HG02571 (cell line): ENCODE measurements around the gene STIMATE.
A peak's percentile ranks its signal among the peaks of the same experiment; 100 is the strongest.

Experiments used
- ATAC-seq: cut with Tn5 transposase; IDR thresholded peaks from one replicate; pipeline ENCODE4 v1.9.1; 2021; ENCODE audit warnings: mild to moderate bottlenecking, moderate library complexity; ENCODE audit not compliant: unreplicated experiment

The STIMATE gene

GRCh38 chr3:52897130-52898122, at the start of gene STIMATE:
TSS of gene STIMATE (minus strand) at chr3:52897548. CDS start at chr3:52897450, 98 bp downstream.
- ATAC-seq: peak; percentile 96

- ATAC-seq: no peak
Measured at GRCh38 chr3:52939600-52939999, 42.3 kb upstream of the STIMATE start.

GRCh38 chr3:52934630-52935530, 37.5 kb upstream of the STIMATE start:
- no peak for ATAC-seq

DNA sequence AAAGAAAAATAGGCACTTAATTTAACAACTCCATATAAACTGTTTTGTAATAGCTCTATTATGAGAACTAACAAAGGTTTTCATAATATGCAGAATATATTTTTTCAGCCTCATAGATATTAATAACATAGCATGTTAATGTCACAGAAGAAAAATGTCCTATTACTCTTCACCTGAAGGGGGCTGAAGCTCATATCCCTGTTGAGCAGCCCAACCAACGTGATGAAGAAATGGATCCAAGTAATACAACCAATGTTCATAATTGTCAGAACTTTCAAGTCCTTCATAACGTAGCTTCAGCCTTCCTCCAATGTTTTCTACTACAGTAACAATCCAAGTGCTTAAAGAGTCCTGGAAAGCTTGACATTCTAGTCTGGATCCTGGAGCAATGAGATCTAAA, 34.5 kb upstream of the STIMATE start:
- ATAC-seq: no peak

DNA sequence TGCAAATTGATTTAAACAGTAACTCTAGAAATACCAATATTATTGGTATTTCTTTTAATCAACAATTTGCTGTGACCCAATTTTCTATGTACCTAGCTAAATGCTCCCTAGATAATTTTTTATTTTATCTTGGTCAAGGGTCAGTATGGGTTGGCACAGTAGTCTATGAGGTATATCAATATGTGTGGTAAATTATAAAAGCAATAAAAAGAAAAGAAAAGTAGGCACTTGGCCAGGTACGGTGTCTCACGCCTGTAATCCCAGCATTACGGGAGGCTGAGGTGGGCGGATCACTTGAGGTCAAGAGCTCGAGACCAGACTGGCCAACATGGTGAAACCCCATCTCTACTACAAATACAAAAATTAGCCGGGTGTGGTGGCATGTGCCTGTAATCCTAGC, 34.0 kb upstream of the STIMATE start:
- ATAC-seq: no peak

DNA sequence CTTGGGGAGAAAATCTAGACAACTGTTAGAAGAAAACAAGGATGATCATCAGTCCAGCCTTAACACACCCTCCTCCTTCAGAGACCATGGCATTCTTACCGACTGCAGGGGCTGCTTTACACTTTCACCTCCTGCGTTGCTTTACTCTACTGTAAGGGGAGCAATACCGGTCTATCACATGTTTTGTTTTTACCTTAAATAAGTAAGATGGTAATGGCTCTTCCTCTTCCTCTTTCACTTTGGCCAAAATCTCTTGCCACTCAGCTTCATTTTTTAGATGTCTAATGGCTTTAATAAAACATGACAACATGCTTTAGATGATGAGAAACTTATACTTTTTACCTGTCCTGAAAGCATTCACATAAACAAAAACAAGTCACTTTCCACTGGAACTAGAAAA, 33.4 kb upstream of the STIMATE start:
- ATAC-seq: no peak

DNA sequence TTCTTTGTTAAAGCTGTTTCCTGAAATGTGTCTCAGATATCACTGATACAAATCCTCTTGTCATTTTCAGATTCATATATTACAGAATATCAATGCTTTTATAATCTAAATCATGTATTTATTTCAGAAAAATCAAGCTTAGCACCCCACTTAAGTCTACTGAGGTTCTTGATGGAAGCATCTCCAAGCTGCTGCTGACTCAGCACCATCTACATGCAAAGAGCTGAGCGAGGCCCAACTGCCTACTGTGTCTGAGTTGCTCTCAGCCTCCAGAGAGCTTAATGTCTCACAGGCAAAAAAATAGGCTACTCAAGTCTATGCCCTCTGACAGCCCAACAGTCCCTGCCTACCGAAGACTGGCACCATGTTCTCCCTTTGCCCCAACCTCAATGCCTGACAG, 29.2 kb upstream of the STIMATE start:
- ATAC-seq: no peak

GRCh38 chr3:52925405-52926313, 28.3 kb upstream of the STIMATE start:
- ATAC-seq: no peak

DNA sequence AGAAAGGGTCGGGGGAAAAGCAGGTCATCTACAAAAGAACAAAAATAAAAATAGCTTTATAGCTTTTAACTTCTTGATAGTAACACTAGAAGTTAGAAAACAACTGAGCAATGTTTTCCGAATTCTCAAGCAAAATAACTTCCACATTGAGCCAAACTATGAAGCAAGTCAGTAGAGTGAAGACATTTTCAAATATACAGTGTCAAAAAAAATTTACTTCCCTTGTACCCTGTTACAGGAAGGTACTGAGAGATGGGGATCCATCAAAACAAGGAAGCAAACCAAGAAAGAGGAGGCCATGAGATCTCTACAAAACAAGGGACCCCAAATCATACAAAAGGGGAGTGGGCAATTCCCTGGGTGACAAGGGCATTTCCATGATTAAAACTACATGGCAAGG, 26.6 kb upstream of the STIMATE start:
- ATAC-seq: no peak

DNA sequence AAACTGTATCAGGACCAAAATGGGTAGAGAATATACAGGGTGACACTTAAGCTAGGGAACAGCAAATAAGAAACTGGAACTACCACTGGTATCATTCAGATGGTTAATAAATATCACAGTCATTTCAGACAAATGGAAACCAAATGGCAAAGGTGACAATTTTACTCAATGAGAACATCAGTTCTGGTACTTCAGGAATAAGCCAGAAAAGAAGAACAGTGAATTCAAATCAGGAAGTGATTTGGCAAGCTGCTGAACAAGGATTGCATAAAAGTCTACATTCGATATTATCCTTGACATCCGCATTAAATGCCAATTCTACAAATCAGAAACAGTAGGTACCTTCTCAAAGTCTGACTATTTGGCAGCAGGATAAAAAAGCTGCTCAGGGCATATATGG, 23.5 kb upstream of the STIMATE start:
- no peak for ATAC-seq

DNA sequence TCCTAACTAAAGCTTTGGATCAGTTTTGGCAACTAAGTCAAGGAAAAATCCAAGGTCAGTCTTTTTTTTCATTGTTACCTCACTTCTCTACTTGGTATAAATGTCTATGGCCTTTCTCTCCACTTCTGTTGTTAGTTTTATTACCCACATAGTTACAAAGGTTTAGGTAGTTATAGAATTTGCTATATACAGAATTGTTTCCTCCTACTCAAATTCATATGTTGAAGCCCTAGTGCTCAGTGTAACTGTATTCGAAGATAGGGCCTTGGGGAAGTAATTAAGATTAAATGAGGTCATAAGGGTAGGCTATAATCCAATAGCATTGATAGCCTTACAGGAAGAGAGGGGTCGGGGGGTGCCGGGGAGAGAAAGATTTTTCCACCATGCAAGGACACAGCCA, 19.7 kb upstream of the STIMATE start:
- no peak for ATAC-seq

GRCh38 chr3:52915294-52915693, 17.9 kb upstream of the STIMATE start:
- no peak for ATAC-seq

DNA sequence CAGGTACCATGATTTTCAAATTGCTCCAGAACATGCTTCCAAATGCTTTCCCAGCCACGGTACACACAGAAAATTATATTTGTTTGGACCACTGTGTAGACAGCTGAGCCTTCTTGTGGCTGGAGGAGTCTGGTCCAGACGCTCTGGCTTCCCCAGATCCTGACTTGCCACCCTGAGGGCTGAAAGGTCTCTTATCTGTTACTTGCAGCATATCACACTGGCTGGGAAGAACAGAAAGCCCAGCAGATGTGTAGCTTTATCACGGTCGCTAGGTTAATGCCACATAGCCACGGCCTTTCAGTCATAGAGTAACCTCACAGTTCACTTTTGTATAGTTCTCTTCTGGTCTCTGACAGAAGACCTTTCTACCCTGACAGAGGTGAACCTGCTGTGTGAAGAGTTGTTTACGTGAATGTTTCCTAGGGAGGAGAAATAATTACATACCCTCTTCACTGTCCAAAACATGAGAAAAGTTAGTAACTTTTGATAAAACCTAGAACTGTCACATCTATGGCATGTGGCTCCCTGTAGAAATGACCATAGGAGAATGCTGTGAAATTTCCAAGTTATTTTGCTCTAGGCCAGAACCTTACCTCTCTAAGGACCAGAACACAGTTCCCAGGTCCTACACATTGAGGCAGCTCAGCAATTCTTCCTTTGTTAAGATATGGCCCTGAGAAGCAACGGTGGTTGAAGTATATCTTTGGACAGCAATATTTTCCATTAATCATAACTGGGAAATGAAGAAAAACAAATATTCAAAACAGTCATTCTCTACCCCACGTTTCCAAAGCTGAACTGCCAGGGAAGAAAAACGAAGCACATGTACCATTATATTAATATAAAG, 15.8 kb upstream of the STIMATE start:
- ATAC-seq: no peak

DNA sequence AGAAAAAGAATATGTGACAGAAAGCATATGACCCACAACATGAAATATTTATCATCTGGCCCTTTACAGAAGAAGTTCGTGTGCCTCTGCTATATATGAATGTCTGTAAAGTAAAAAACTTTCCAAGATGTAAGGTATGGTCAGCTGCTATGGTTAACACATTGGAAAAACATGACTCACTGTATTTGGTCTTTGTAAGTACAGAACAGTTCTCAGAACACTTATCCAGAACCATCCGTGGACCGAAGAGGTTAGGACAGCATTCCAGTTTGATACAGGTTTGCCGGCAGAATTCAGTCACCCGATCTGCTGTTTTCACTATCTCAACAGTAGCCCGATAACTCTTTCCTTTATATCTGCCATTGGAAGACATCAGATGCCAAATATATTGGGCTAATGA, 13.5 kb upstream of the STIMATE start:
- no peak for ATAC-seq

DNA sequence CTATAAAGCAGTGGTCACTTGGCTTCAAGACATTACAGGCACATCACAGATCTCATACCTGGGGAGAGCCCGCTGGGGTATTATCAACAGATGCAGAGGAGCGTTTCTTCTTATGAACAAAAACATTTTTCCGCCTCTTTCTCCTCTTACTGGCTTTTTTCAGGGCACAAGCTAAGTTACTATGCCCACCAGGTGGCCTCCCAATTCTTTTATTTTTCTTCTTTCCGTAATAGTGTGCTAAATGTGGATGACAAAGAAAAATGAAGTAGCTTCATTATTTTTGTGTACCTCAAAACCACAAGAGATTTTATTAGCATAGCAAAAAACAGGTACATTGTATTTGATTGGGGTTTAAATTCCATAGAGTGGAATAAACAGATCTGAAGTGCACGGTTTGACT, 10.1 kb upstream of the STIMATE start:
- no peak for ATAC-seq

GRCh38 chr3:52904552-52904951, 7.2 kb upstream of the STIMATE start:
- ATAC-seq: no peak

DNA sequence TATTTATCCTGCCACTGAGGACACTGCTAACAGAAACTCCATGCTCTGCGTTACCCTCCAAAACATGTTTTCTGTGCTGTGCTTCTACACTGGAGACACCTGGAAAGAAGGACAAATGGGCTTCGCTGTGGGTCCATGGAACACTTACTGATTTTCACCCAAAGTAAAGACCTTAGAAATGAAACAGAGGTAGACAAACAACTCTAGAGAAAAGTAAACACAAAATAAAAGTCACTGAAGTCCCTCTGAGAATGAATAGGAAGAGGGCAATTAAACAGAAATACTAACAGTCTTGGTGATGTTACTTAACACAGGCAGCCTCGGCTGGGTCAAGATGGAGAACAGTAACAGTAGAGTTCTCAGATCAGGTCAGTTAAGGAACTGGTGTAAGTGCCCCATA, 6.7 kb upstream of the STIMATE start:
- no peak for ATAC-seq

DNA sequence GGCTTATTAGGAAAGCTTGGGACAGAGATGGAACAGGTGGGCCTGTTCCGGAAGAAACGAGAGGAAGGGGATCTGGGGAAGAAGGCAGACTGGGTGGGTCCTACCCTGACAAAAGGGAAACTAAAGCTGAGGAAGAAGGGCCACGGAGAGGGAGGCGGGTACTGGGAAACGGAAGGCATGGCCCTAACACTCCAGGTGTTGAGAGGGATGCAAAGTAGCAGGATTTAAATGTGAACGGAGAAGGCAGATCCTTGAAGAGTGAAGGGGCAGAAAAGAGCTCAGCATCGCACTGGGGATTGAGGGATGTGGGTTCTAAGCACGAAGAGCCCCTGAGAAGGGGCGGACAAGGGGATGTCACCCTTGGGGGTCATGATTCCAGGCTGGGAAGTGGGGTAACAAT, 735 bp downstream of the STIMATE start:
- no peak for ATAC-seq

DNA sequence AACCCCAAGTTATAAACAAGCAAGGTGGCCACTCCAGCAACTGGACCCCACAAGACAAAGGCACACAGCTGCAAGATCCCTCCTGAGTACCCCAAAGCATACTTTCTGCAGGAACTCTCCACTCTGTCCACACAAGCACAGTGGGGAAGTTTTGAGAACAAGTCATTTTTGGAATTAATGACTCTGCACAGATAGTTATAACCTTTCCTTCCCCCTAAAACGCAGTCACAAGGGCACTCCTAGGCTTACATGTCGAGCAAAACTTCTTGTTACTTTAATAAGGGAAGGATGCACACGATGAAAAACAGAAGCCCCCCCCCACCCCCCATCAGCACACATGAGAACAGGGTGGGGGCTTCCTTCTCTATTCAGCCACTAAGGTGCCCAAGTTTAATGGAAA, 1.2 kb downstream of the STIMATE start:
- ATAC-seq: no peak

GRCh38 chr3:52895418-52895817, 1.9 kb downstream of the STIMATE start:
- no peak for ATAC-seq
